Sigmoid colon (tissue), 7 donors: Measurements from ENCODE around the gene PRXL2C. TPM values are rescaled to one million over a fixed set of nuclear protein-coding genes. Genes with fewer than 3 reads are reported as not detected.
"Not testable (repeated sequence)": the region's sequence is repeated elsewhere in the genome, so short reads cannot be mapped to it uniquely, and the experiment has no call there.

ENCODE experiments used
- DNase-seq: peaks from one replicate; pipeline ENCODE4 v3.0.0-alpha.2; 2019
- H3K27ac ChIP-seq, 4 donors: fragments of 200-600 bp; sonication (generic); one replicate each; pipeline ENCODE4 v1.5.1; 2016 to 2019; ENCODE audit warnings: mild to moderate bottlenecking in 1 of 4
- H3K27me3 ChIP-seq, 3 donors: fragments of 200-600 bp; sonication (generic); one replicate each; pipeline ENCODE4 v1.5.1; 2019; ENCODE audit warnings: mild to moderate bottlenecking in 1 of 3
- H3K36me3 ChIP-seq, 4 donors: fragments of 200-600 bp; sonication (generic); one replicate each; pipeline ENCODE4 v1.5.1; 2016 to 2019
- H3K4me1 ChIP-seq, 4 donors: fragments of 200-600 bp; sonication (generic); one replicate each; pipeline ENCODE4 v1.5.1; 2017 to 2019
- H3K4me3 ChIP-seq, 4 donors: fragments of 200-600 bp; sonication (generic); one replicate each; pipeline ENCODE4 v1.5.1; 2017 to 2019; ENCODE audit warnings: mild to moderate bottlenecking in 2 of 4, moderate library complexity in 1 of 4
- H3K9me3 ChIP-seq, 4 donors: fragments of 200-600 bp in 3 of 4; sonication (generic) in 3 of 4; one replicate each; pipeline versions ENCODE4 v1.5.1 to v1.6.1; 2013 to 2019
- CTCF ChIP-seq, 4 experiments: fragments of 450-650 bp in 3 of 4; fragments of 200-600 bp in 1 of 4; IDR thresholded peaks; one replicate each; pipeline ENCODE4 v1.5.1; 2016 to 2019; ENCODE audit warnings: antibody characterized with exemption in 4 of 4, mild to moderate bottlenecking in 3 of 4, moderate library complexity in 2 of 4
- EP300 ChIP-seq, 4 donors: sonication (generic); formaldehyde crosslinking; IDR thresholded peaks; one replicate each; pipeline ENCODE4 v1.6.1; 2017; ENCODE audit warnings: antibody characterized with exemption in 4 of 4
- POLR2A ChIP-seq, 2 donors: fragments of 450-650 bp; IDR thresholded peaks; one replicate each; pipeline ENCODE4 v1.6.1; 2016; ENCODE audit warnings: antibody characterized with exemption in 2 of 2, mild to moderate bottlenecking in 2 of 2, moderate library complexity in 2 of 2
- POLR2AphosphoS5 ChIP-seq, 4 donors: sonication (generic); formaldehyde crosslinking; IDR thresholded peaks; one replicate each; pipeline ENCODE4 v1.6.1; 2017; ENCODE audit warnings: antibody characterized with exemption in 4 of 4
- WGBS, 2 donors: extraction: QIAGEN DNeasy Blood & Tissue Kit; methylation state at CpG; one replicate each; pipeline ENCODE4 v1.1.7; 2013; 5-methylcytosine and 5-hydroxymethylcytosine counted together
- intact Hi-C: fragments of 100-400 bp; cut with DNase I; formaldehyde crosslinking; loops from one replicate; pipeline ENCODE4 v1.15.1; 2023
- polyA plus RNA-seq, 3 donors: library from polyadenylated mRNA; stranded (reverse); fragments of 200-250 nt; gene quantifications; one replicate each; pipeline ENCODE4 v1.2.3, GENCODE V29; 2013
- total RNA-seq, 4 donors: library from RNA; depleted of rRNA; stranded (reverse); fragments of >200 nt; gene quantifications; one replicate each; pipeline ENCODE4 v1.1.0, GENCODE V29; 2016
- donor health status: healthy with polysubstance abuse.
- donor health status: Bipolar disorder and iron deficiency.
- donor health status: healthy.

Gene PRXL2C
- total RNA-seq (10 to 100 TPM; 14.0 to 18.3 (median 15.8) TPM), polyA plus RNA-seq (1 to 10 TPM; 2.5 to 3.8 (median 3.0) TPM)

GRCh38 chr9:96655198-96655851 lies at the start of gene PRXL2C:
PRXL2C (minus strand) TSS chr9:96655317; CDS start chr9:96655281, 36 bp downstream.
- peak within 1 kb of the TSS; percentile 48 to 80 (median 68) for H3K4me3 ChIP-seq
- DNase-seq = peak; percentile 94
- peak within 1 kb of the TSS; percentile 98 to 99 (median 98) for H3K27ac ChIP-seq
- no peaks in the 10 kb centered on the region for H3K27me3 ChIP-seq
- TF ChIP-seq POLR2AphosphoS5 (IDR thresholded peaks at IDR 0.05) (peak; percentile 6 to 49 (median 26)), EP300 (IDR thresholded peaks at IDR 0.05) (no peak)
- 2 to 4% methylated on average over 57 of the region's 57 CpGs for WGBS, 2 donors
- H3K9me3 ChIP-seq = no peaks in the 10 kb centered on the region
- intact Hi-C loops = loop anchor here (1.0 to 5.0 kb wide), 5 partner anchors 35 to 308 kb away; partner anchors contain the start of gene ZNF367
- H3K4me1 ChIP-seq = peaks cover 0 to 16% (median 8%) of the 10 kb centered on the region in 4 donors
- peaks cover 8 to 27% (median 9%) of the 10 kb centered on the region in 4 donors for H3K36me3 ChIP-seq

- H3K4me3 ChIP-seq, H3K27me3 ChIP-seq, H3K4me1 ChIP-seq, H3K27ac ChIP-seq, intact Hi-C loops, DNase-seq, H3K36me3 ChIP-seq: not testable (repeated sequence)
- H3K9me3 ChIP-seq = peaks cover 0 to 13% (median under 1%) of the 10 kb centered on the region in 4 donors
- WGBS, 2 donors = 93 to 94% methylated on average over 30 of the region's 30 CpGs
Measured at GRCh38 chr9:96700721-96701375, 45.7 kb upstream of the PRXL2C start.

- TF ChIP-seq POLR2A (IDR thresholded peaks at IDR 0.05) = no peak
- TF ChIP-seq EP300 (IDR thresholded peaks at IDR 0.05) = no peak
- no peak for TF ChIP-seq POLR2AphosphoS5 (IDR thresholded peaks at IDR 0.05)
- no peak for TF ChIP-seq CTCF (IDR thresholded peaks at IDR 0.05)
- H3K27me3 ChIP-seq = no peaks in the 10 kb centered on the region
- no peak overlapping the region for H3K27ac ChIP-seq
- DNase-seq = no peak
- H3K4me3 ChIP-seq = no peak overlapping the region
- intact Hi-C loops = no loop called here
- no peaks in the 10 kb centered on the region for H3K9me3 ChIP-seq
- H3K36me3 ChIP-seq = no peaks in the 10 kb centered on the region
- WGBS, 2 donors = 75 to 89% methylated on average over 1 of the region's 1 CpG
- H3K4me1 ChIP-seq = peaks cover 0 to 2% (median 1%) of the 10 kb centered on the region in 4 donors
Measured at GRCh38 chr9:96691326-96691725, 36.2 kb upstream of the PRXL2C start.

- no peaks in the 10 kb centered on the region for H3K36me3 ChIP-seq
- no peak overlapping the region for H3K4me3 ChIP-seq
- H3K27me3 ChIP-seq = no peaks in the 10 kb centered on the region
- no peak overlapping the region for H3K27ac ChIP-seq
- intact Hi-C loops = loop anchor here (5.0 kb wide), 2 partner anchors 88 to 163 kb away; partner anchors contain the start of genes ZNF510 and ZNF782
- peaks cover 0 to 6% (median 3%) of the 10 kb centered on the region in 4 donors for H3K4me1 ChIP-seq
- TF ChIP-seq CTCF (IDR thresholded peaks at IDR 0.05) (no peak), POLR2AphosphoS5 (IDR thresholded peaks at IDR 0.05) (no peak)
- no peak for DNase-seq
- 78 to 81% methylated on average over 8 of the region's 8 CpGs for WGBS, 2 donors
- H3K9me3 ChIP-seq = no peaks in the 10 kb centered on the region
Measured at GRCh38 chr9:96688745-96689464, 33.8 kb upstream of the PRXL2C start.

- WGBS, 2 donors = 68 to 73% methylated on average over 5 of the region's 5 CpGs
- intact Hi-C loops = loop anchor here (5.0 kb wide), 2 partner anchors 89 to 164 kb away; partner anchors contain the start of genes ZNF510 and ZNF782
- DNase-seq = no peak
- H3K9me3 ChIP-seq = no peaks in the 10 kb centered on the region
- TF ChIP-seq EP300 (IDR thresholded peaks at IDR 0.05) (no peak), POLR2AphosphoS5 (IDR thresholded peaks at IDR 0.05) (no peak), POLR2A (IDR thresholded peaks at IDR 0.05) (no peak), CTCF (IDR thresholded peaks at IDR 0.05) (no peak)
- H3K27me3 ChIP-seq = no peaks in the 10 kb centered on the region
- no peak overlapping the region for H3K27ac ChIP-seq
- H3K4me1 ChIP-seq = peaks cover 0 to 6% (median 3%) of the 10 kb centered on the region in 4 donors
- no peak overlapping the region for H3K4me3 ChIP-seq
- H3K36me3 ChIP-seq = no peaks in the 10 kb centered on the region
Measured at GRCh38 chr9:96688187-96688586, 33.1 kb upstream of the PRXL2C start.
